Ascending aorta (tissue), 2 donors: ENCODE data around the gene IQGAP2. TPM values are rescaled to one million over a fixed set of nuclear protein-coding genes. Genes with fewer than 3 reads are reported as not detected.

Experiments
- DNase-seq, 2 donors: peaks; one replicate each; pipeline ENCODE4 v3.0.0-alpha.2; 2019; ENCODE audit warnings: low spot score in 2 of 2
- H3K27ac ChIP-seq, 2 donors: fragments of 200-600 bp; sonication (generic); one replicate each; pipeline ENCODE4 v1.5.1; 2016 to 2017; ENCODE audit warnings: mild to moderate bottlenecking in 1 of 2
- H3K27me3 ChIP-seq: fragments of 200-600 bp; sonication (generic); one replicate; pipeline ENCODE4 v1.5.1; 2017
- H3K36me3 ChIP-seq, 2 donors: fragments of 200-600 bp; sonication (generic); one replicate each; pipeline ENCODE4 v1.5.1; 2016
- H3K4me1 ChIP-seq, 2 donors: fragments of 200-600 bp; sonication (generic); one replicate each; pipeline ENCODE4 v1.5.1; 2016 to 2017; ENCODE audit warnings: mild to moderate bottlenecking in 1 of 2
- H3K4me3 ChIP-seq, 2 donors: fragments of 200-600 bp; sonication (generic); one replicate each; pipeline ENCODE4 v1.5.1; 2016 to 2017; ENCODE audit warnings: mild to moderate bottlenecking in 1 of 2
- H3K9me3 ChIP-seq, 2 donors: fragments of 200-600 bp; sonication (generic); one replicate each; pipeline ENCODE4 v1.5.1; 2016
- CTCF ChIP-seq, 3 experiments: fragments of 200-600 bp in 2 of 3; fragments of 450-650 bp in 1 of 3; sonication (generic) in 2 of 3; IDR thresholded peaks; one replicate each; pipeline ENCODE4 v1.5.1; 2016 to 2019; ENCODE audit warnings: antibody characterized with exemption in 3 of 3, mild to moderate bottlenecking in 1 of 3, moderate library complexity in 1 of 3
- intact Hi-C: fragments of 100-400 bp; cut with DNase I; formaldehyde crosslinking; loops from one replicate; pipeline ENCODE4 v1.15.1; 2023
- total RNA-seq: library from RNA; depleted of rRNA; stranded (reverse); fragments of >200 nt; gene quantifications from one replicate; pipeline ENCODE4 v1.1.0, GENCODE V29; 2016

IQGAP2 gene
- total RNA-seq, 1 donor from 2014 or later: 19.8 TPM

GRCh38 chr5:76439929-76440328 is 36.8 kb downstream of the IQGAP2 start:
- intact Hi-C loops: no loop called here
- H3K4me1 ChIP-seq: no peaks in the 10 kb centered on the region
- H3K9me3 ChIP-seq: peaks cover 4 to 5% of the 10 kb centered on the region in 2 donors
- no peaks in the 10 kb centered on the region for H3K36me3 ChIP-seq
- no peaks in the 10 kb centered on the region for H3K27me3 ChIP-seq
- TF ChIP-seq CTCF (IDR thresholded peaks at IDR 0.05): no peak
- no peak for DNase-seq
- H3K4me3 ChIP-seq: no peak overlapping the region
- no peak overlapping the region for H3K27ac ChIP-seq

GRCh38 chr5:76441101-76441500 is 38.0 kb downstream of the IQGAP2 start:
- Histone ChIP-seq H3K36me3 (no peaks in the 10 kb centered on the region), H3K9me3 (peaks cover 4 to 5% of the 10 kb centered on the region in 2 donors), H3K4me1 (no peaks in the 10 kb centered on the region), H3K27me3 (no peaks in the 10 kb centered on the region), H3K27ac (no peak overlapping the region), H3K4me3 (no peak overlapping the region)
- intact Hi-C loops: no loop called here
- no peak for DNase-seq
- TF ChIP-seq CTCF (IDR thresholded peaks at IDR 0.05): no peak

DNA sequence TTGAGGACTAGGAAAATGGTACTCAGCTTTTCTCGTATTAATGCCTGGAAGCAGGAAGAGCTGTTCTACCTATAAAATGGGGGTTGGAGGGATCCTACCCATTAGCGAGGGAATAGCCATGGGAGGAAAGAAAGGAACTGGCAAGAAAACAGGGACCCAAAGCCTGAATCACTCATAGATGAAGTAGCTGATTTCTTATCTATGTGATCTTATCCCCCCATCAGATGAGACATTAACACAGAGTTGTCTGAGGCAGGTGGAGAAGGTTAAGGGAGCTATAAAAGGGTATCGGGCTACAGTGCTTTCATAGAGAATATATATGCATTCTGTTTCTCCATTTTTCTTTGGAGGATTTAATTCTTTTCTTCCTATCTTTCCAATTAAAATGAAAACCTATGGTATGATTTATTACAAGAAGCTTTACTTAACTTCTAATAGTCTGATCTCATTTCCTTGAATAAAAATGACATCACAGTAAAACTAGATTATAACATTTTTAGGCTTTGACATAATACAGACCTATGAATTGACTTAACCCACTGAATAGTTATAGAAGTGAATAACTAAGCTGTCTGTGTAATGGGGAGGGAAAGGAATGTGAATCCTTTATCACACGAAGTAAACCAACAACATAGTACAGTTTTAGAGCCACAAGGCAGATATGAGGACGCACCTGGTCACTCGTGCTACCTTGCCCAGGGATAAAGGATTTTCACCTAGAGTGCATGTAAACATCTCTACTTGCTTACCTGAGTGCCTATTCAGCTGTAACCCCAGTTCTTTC is 39.0 kb downstream of the IQGAP2 start:
- DNase-seq: no peak
- H3K9me3 ChIP-seq: peaks cover under 1 to 5% of the 10 kb centered on the region in 2 donors
- H3K4me1 ChIP-seq: no peaks in the 10 kb centered on the region
- no peak overlapping the region for H3K4me3 ChIP-seq
- H3K27me3 ChIP-seq: no peaks in the 10 kb centered on the region
- intact Hi-C loops: no loop called here
- TF ChIP-seq CTCF (IDR thresholded peaks at IDR 0.05): no peak
- H3K36me3 ChIP-seq: no peaks in the 10 kb centered on the region
- H3K27ac ChIP-seq: no peak overlapping the region

DNA sequence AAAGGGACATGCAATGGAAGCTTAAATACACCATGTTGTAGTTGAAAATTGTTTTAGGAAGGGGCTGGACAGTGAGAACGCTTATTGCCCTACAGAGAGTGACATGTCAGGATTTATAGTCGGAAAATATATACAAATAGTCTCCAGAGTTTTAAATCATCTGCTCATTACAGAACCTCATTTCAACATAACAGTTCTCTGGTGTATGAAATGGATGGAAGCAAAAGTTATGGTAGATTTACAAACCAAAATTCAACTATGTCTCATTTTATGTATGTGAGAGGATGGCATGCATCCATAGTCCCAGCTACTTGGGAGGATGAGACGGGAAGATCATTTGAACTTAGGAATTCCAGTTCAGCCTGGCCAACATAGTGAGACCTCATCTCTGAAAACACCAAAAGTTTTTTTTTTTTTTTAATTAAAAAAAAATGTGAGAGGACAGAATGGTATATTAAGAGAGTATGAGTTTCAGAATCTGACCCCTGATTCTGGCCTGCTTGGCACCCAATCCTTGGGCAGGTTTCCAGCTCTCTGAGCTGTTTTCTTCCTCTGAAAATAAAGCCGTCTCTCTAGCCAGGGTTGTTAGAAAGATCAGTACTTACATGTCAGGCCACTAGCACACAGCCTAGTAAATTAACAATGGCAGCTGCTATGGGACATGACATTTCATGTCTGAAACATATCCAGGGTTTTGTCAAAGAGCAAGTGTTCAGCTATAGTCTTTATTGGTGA is 40.1 kb downstream of the IQGAP2 start:
- no peaks in the 10 kb centered on the region for H3K27me3 ChIP-seq
- H3K27ac ChIP-seq: no peak overlapping the region
- intact Hi-C loops: no loop called here
- no peak overlapping the region for H3K4me3 ChIP-seq
- DNase-seq: no peak
- TF ChIP-seq CTCF (IDR thresholded peaks at IDR 0.05): no peak
- H3K4me1 ChIP-seq: no peaks in the 10 kb centered on the region
- H3K9me3 ChIP-seq: peaks cover 0 to 5% of the 10 kb centered on the region in 2 donors
- H3K36me3 ChIP-seq: no peaks in the 10 kb centered on the region

DNA sequence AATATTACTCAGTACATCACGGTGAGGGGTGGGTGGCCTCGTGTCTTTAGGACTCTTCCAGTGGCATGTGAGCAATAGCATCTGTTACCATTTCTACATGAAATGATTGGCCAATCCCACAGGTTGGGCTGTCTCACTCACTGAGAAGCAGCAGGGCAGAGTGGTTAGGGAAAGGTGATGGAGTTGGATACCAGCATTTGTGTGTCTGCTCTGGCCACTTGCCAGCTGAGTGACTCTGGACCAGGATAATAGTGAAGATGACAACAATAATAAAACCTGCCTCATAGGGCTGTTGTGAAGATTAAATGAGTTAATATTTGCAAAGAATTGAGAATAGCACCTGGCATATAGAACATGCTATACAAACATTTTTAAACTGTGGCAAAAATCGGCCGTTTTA is 42.0 kb downstream of the IQGAP2 start:
- Histone ChIP-seq H3K27me3 (no peaks in the 10 kb centered on the region), H3K27ac (no peak overlapping the region), H3K4me1 (no peaks in the 10 kb centered on the region), H3K9me3 (no peaks in the 10 kb centered on the region), H3K36me3 (no peaks in the 10 kb centered on the region), H3K4me3 (no peak overlapping the region)
- no peak for TF ChIP-seq CTCF (IDR thresholded peaks at IDR 0.05)
- intact Hi-C loops: no loop called here
- no peak for DNase-seq
